HCT116 (cell line): ENCODE results near the gene HTRA2. TPM values are rescaled to one million over a fixed set of nuclear protein-coding genes. Genes with fewer than 3 reads are reported as not detected.

Experiments used
- ATAC-seq: fragments of 200-7000 bp; cut with Tn5 transposase; 2 replicates; pipeline ENCODE4 v1.9.1; 2020; ENCODE audit warnings: mild to moderate bottlenecking, moderate library complexity
- BruUV-seq: library from RNA; stranded (reverse); fragments of 400-500 nt; replicated peaks from 2 replicates; lab custom pipeline; 2021; lab: Mats Ljungman, UMichigan
- CTCF ChIA-PET: fragments of 300-600 bp; sonication (Branson Sonifier 250); formaldehyde crosslinking; loops from one replicate; lab custom pipeline; 2021; ENCODE audit warnings: antibody characterized with exemption; lab: Charles Lee
- POLR2A ChIA-PET: fragments of 300-600, 350-600 bp; sonication (Branson Sonifier 250); formaldehyde crosslinking; loops from one replicate; lab custom pipeline; 2021; ENCODE audit warnings: antibody characterized with exemption; lab: Charles Lee
- RAD21 ChIA-PET, 2 experiments: fragments of 300-600 bp; sonication (Branson Sonifier 250); formaldehyde crosslinking; loops; one replicate each; lab custom pipeline; 2023; ENCODE audit warnings: low total read pairs in 2 of 2; ENCODE audit not compliant: uncharacterized antibody in 2 of 2, unreplicated experiment in 2 of 2, low non-redundant PET in 1 of 2; lab: Charles Lee
- DNase-seq: peaks from one replicate; pipeline ENCODE4 v3.0.0-alpha.2; 2010; ENCODE audit warnings: low read depth, low spot score
- H2AFZ ChIP-seq: fragments of 200-600 bp; shearing (Covaris generic), sonication (generic); 2 replicates; pipeline ENCODE4 v1.6.1; 2017; ENCODE audit warnings: low read depth, mixed run types, mixed read lengths, antibody characterized with exemption, low read length; ENCODE audit not compliant: poor library complexity, severe bottlenecking
- H3K27ac ChIP-seq: 2 replicates; pipeline ENCODE4 v1.5.1; 2012; ENCODE audit warnings: low read depth, low read length
- H3K27me3 ChIP-seq: fragments of 200-600 bp; sonication (generic); 2 replicates; pipeline ENCODE4 v1.6.1; 2016; ENCODE audit warnings: mixed run types, low read length, mixed read lengths; ENCODE audit not compliant: insufficient read depth
- H3K36me3 ChIP-seq, 2 experiments: fragments of 200-500 bp in 1 of 2; fragments of 200-600 bp in 1 of 2; sonication (Bioruptor generic) in 1 of 2; sonication (generic) in 1 of 2; 2 replicates each; pipeline versions ENCODE4 v1.5.1 to v1.6.1; 2014 to 2016; ENCODE audit warnings: low read length in 2 of 2, inconsistent platforms in 1 of 2, mixed read lengths in 1 of 2, mixed run types in 1 of 2; ENCODE audit not compliant: insufficient read depth in 2 of 2, control insufficient read depth in 1 of 2
- H3K4me1 ChIP-seq, 2 experiments: fragments of 200-600 bp in 1 of 2; sonication (generic) in 1 of 2; 2 replicates each; pipeline versions ENCODE4 v1.5.1 to v1.6.1; 2012 to 2017; ENCODE audit warnings: low read length in 2 of 2, inconsistent platforms in 1 of 2, mild to moderate bottlenecking in 1 of 2, mixed read lengths in 1 of 2, mixed run types in 1 of 2, moderate library complexity in 1 of 2; ENCODE audit not compliant: insufficient read depth in 2 of 2, control insufficient read depth in 1 of 2
- H3K4me2 ChIP-seq: fragments of 200-600 bp; sonication (generic); 2 replicates; pipeline ENCODE4 v1.6.1; 2017; ENCODE audit warnings: mixed run types, low read length, mixed read lengths
- H3K4me3 ChIP-seq, 2 experiments: fragments of 200-600 bp in 1 of 2; sonication (generic) in 1 of 2; replicated peaks in 1 of 2; 2 replicates each; pipeline ENCODE4 v1.5.1; 2011 to 2016; ENCODE audit warnings: low read length in 2 of 2, control low read depth in 1 of 2, low read depth in 1 of 2, mild to moderate bottlenecking in 1 of 2, mixed read lengths in 1 of 2, mixed run types in 1 of 2
- H3K79me2 ChIP-seq: fragments of 200-600 bp; sonication (generic); 2 replicates; pipeline ENCODE4 v1.6.1; 2017; ENCODE audit warnings: mild to moderate bottlenecking, mixed run types, low read length, moderate library complexity, mixed read lengths; ENCODE audit not compliant: insufficient read depth
- H3K9ac ChIP-seq: fragments of 200-600 bp; sonication (generic); 2 replicates; pipeline ENCODE4 v1.6.1; 2016; ENCODE audit warnings: low read length, mixed read lengths
- H3K9me2 ChIP-seq: fragments of 200-600 bp; sonication (generic), shearing (Covaris generic); 2 replicates; pipeline ENCODE4 v1.6.1; 2017; ENCODE audit warnings: mixed run types, mild to moderate bottlenecking, moderate library complexity; ENCODE audit not compliant: insufficient read depth
- H3K9me3 ChIP-seq, 2 experiments: fragments of 200-500 bp in 1 of 2; fragments of 200-600 bp in 1 of 2; sonication (Bioruptor generic) in 1 of 2; sonication (generic) in 1 of 2; 2 replicates each; pipeline ENCODE4 v1.6.1; 2014 to 2017; ENCODE audit warnings: low read length in 2 of 2, mixed read lengths in 2 of 2, inconsistent platforms in 1 of 2, low read depth in 1 of 2, mild to moderate bottlenecking in 1 of 2, mixed run types in 1 of 2, moderate library complexity in 1 of 2; ENCODE audit not compliant: control insufficient read depth in 1 of 2, insufficient read depth in 1 of 2
- H4K20me1 ChIP-seq: fragments of 200-600 bp; sonication (generic), shearing (Covaris generic); 2 replicates; pipeline ENCODE4 v1.6.1; 2017; ENCODE audit warnings: mixed run types, mild to moderate bottlenecking, moderate library complexity; ENCODE audit not compliant: insufficient read depth
- POLR2A ChIP-seq: IDR thresholded peaks from 2 replicates; pipeline ENCODE4 v1.7.0; 2011; ENCODE audit warnings: borderline replicate concordance; ENCODE audit not compliant: insufficient read depth, insufficient read length; ENCODE audit errors: extremely low read depth
- POLR2AphosphoS5 ChIP-seq: IDR thresholded peaks from 2 replicates; pipeline ENCODE4 v1.6.1; 2011; ENCODE audit warnings: mild to moderate bottlenecking, low read depth, low read length, moderate library complexity
- RAD21 ChIP-seq: IDR thresholded peaks from 2 replicates; pipeline ENCODE4 v1.6.1; 2012; ENCODE audit warnings: low read depth, mild to moderate bottlenecking
- TCF7L2 ChIP-seq: IDR thresholded peaks from 2 replicates; pipeline ENCODE4 v1.7.0; 2011; ENCODE audit warnings: borderline replicate concordance, inconsistent platforms; ENCODE audit not compliant: insufficient read depth, insufficient read length; ENCODE audit errors: extremely low read depth
- YY1 ChIP-seq: IDR thresholded peaks from 2 replicates; pipeline ENCODE4 v1.6.1; 2011; ENCODE audit warnings: low read length, low read depth, moderate library complexity, mild to moderate bottlenecking; ENCODE audit not compliant: insufficient replicate concordance; ENCODE audit errors: extremely low read depth
- intact Hi-C: fragments of 100-400 bp; cut with micrococcal nuclease; formaldehyde crosslinking; loops from 2 replicates; pipeline ENCODE4 v1.10.0; 2022
- total RNA-seq: library from RNA; stranded (reverse); gene quantifications from one replicate; pipeline ENCODE4 v1.2.1, GENCODE V29; 2021; ENCODE audit not compliant: unreplicated experiment
- TF ChIP-seq, protein P1 (sequence below): IDR thresholded peaks from 2 replicates; pipeline ENCODE4 v1.6.1; 2012; ENCODE audit warnings: low read depth
- TF ChIP-seq, protein P2 (sequence below), 3 experiments: fragments of 200-600 bp in 1 of 3; sonication (generic) in 1 of 3; IDR thresholded peaks in 2 of 3; conservative IDR thresholded peaks in 1 of 3; 2 replicates each; pipeline ENCODE4 v1.5.1; 2012 to 2017; ENCODE audit warnings: low read depth in 2 of 3, low read length in 2 of 3, antibody characterized with exemption in 1 of 3, borderline replicate concordance in 1 of 3, control low read depth in 1 of 3, mild to moderate bottlenecking in 1 of 3, mixed read lengths in 1 of 3, mixed run types in 1 of 3, moderate library complexity in 1 of 3; ENCODE audit not compliant: insufficient read depth in 1 of 3

HTRA2 gene
- total RNA-seq, 1 experiment from 2014 or later, result 36.2 TPM

DNA sequence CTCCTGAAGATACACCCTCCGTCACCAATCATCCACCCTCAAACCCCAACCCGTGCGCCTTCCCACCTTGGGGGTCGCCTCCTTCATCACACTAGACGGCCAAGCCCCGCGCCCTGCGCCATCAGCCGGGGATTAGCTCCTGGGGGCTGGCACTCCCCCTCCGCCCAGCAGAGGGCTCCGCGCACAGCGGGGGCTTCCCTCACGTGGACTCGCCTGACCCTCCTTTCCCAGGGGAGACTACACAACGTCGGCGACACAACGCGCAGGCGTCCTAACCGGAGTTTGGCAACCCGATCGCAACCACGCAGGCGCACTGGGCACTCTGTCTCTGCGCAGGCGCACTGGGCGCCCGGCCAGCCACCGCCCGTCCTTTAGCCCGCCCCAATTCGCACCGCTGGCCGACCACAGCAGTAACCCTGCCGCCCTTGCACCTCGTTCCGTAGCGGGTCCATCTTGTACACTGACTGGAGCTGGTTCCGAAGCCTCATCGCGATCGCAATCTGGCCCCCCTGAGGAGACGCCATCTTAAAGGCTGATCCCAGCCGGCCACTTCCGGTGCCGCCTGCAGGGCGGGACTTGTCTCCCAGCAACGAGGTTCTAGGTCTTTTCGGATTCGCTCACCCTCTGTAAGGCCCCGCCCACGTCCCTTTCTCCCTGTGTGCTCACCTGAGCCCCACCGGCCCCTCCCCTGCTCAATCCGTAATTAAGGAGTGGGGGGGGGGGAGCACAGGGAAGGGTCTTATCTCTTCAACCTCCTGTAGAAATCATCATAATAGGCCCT is 22.4 kb upstream of the HTRA2 start, which contains the start of gene PCGF1:
Gene PCGF1 (minus strand): TSS at position 551 of the 781 bp plus-strand sequence. CDS start 27 bp downstream, at position 524.
- Histone ChIP-seq H4K20me1 (no peaks in the 10 kb centered on the region), H3K9ac (peak within 1 kb of the TSS; percentile 85), H3K79me2 (peaks cover 22% of the 10 kb centered on the region), H3K27ac (peak within 1 kb of the TSS; percentile 91), H3K4me2 (peak within 1 kb of the TSS; percentile 99), H3K36me3 (peaks cover 3 to 16% of the 10 kb centered on the region in 2 experiments; a peak in 2 of 4 replicates), H3K9me3 (no peaks in the 10 kb centered on the region), H3K9me2 (no peaks in the 10 kb centered on the region), H3K4me3 (peak within 1 kb of the TSS; percentile 85 to 93), H3K4me1 (peaks cover 22 to 46% of the 10 kb centered on the region in 2 experiments), H3K27me3 (no peaks in the 10 kb centered on the region), H2AFZ (no peak within 1 kb of the TSS)
- BruUV-seq, result no TSS peak
- ChIA-PET RAD21 (no interaction called here), CTCF (no interaction called here), POLR2A (interaction anchor here (0.9 to 1.8 kb wide), 5 partner anchors 19 to 53 kb away, joined by 3 to 7 read pairs (median 3); partner anchors contain the start of genes AUP1, DQX1, HTRA2 and INO80B)
- TF ChIP-seq YY1, result peak; percentile 94
- peak; percentile 57 for TF ChIP-seq POLR2AphosphoS5
- peak; percentile 7 for TF ChIP-seq TCF7L2
- TF ChIP-seq RAD21, result no peak
- TF ChIP-seq, protein P1, sequence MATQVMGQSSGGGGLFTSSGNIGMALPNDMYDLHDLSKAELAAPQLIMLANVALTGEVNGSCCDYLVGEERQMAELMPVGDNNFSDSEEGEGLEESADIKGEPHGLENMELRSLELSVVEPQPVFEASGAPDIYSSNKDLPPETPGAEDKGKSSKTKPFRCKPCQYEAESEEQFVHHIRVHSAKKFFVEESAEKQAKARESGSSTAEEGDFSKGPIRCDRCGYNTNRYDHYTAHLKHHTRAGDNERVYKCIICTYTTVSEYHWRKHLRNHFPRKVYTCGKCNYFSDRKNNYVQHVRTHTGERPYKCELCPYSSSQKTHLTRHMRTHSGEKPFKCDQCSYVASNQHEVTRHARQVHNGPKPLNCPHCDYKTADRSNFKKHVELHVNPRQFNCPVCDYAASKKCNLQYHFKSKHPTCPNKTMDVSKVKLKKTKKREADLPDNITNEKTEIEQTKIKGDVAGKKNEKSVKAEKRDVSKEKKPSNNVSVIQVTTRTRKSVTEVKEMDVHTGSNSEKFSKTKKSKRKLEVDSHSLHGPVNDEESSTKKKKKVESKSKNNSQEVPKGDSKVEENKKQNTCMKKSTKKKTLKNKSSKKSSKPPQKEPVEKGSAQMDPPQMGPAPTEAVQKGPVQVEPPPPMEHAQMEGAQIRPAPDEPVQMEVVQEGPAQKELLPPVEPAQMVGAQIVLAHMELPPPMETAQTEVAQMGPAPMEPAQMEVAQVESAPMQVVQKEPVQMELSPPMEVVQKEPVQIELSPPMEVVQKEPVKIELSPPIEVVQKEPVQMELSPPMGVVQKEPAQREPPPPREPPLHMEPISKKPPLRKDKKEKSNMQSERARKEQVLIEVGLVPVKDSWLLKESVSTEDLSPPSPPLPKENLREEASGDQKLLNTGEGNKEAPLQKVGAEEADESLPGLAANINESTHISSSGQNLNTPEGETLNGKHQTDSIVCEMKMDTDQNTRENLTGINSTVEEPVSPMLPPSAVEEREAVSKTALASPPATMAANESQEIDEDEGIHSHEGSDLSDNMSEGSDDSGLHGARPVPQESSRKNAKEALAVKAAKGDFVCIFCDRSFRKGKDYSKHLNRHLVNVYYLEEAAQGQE, result no peak
- peak; percentile 46 for TF ChIP-seq POLR2A
- TF ChIP-seq, protein P2, sequence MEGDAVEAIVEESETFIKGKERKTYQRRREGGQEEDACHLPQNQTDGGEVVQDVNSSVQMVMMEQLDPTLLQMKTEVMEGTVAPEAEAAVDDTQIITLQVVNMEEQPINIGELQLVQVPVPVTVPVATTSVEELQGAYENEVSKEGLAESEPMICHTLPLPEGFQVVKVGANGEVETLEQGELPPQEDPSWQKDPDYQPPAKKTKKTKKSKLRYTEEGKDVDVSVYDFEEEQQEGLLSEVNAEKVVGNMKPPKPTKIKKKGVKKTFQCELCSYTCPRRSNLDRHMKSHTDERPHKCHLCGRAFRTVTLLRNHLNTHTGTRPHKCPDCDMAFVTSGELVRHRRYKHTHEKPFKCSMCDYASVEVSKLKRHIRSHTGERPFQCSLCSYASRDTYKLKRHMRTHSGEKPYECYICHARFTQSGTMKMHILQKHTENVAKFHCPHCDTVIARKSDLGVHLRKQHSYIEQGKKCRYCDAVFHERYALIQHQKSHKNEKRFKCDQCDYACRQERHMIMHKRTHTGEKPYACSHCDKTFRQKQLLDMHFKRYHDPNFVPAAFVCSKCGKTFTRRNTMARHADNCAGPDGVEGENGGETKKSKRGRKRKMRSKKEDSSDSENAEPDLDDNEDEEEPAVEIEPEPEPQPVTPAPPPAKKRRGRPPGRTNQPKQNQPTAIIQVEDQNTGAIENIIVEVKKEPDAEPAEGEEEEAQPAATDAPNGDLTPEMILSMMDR (IDR thresholded peaks at IDR 0.05 in 2 of 3, conservative IDR thresholded peaks at IDR 0.05 in 1 of 3; ENCODE audit: borderline replicate concordance in 1 of 3, insufficient read depth in 1 of 3, low read depth in 2 of 3, low read length in 2 of 3), result peak in 2 of 3 experiments; percentile 25 to 32; a peak in 1 of 6 replicates
- DNase-seq (peak; percentile 96), ATAC-seq (peak; percentile 83)
- intact Hi-C loops, result no loop called here
